Liver (tissue), 9 donors: ENCODE measurements around the gene PPP1R16B. TPM values are rescaled to one million over a fixed set of nuclear protein-coding genes. Genes with fewer than 3 reads are reported as not detected.

Experiments
- DNase-seq: peaks from one replicate; pipeline ENCODE4 v3.0.0-alpha.2; 2017; ENCODE audit warnings: low spot score
- H3K27ac ChIP-seq, 2 donors: one replicate each; pipeline ENCODE4 v1.7.0; 2013; ENCODE audit warnings: inconsistent platforms in 2 of 2, low read length in 2 of 2, control low read depth in 1 of 2, low read depth in 1 of 2, mild to moderate bottlenecking in 1 of 2
- H3K27me3 ChIP-seq, 4 donors: one replicate each; pipeline versions ENCODE4 v1.6.1 to v1.7.0; 2013; ENCODE audit warnings: low read length in 3 of 4, inconsistent platforms in 1 of 4, mild to moderate bottlenecking in 1 of 4, moderate library complexity in 1 of 4; ENCODE audit not compliant: control insufficient read depth in 4 of 4, insufficient read depth in 4 of 4
- H3K36me3 ChIP-seq, 4 donors: one replicate each; pipeline versions ENCODE4 v1.6.1 to v1.7.0; 2013; ENCODE audit warnings: low read length in 3 of 4, mild to moderate bottlenecking in 3 of 4, low read depth in 1 of 4, moderate library complexity in 1 of 4; ENCODE audit not compliant: control insufficient read depth in 4 of 4, insufficient read depth in 3 of 4
- H3K4me1 ChIP-seq, 4 donors: one replicate each; pipeline versions ENCODE4 v1.6.1 to v1.7.0; 2013; ENCODE audit warnings: low read length in 3 of 4, mild to moderate bottlenecking in 3 of 4, moderate library complexity in 1 of 4; ENCODE audit not compliant: control insufficient read depth in 4 of 4, insufficient read depth in 4 of 4
- H3K4me3 ChIP-seq, 3 donors: one replicate each; pipeline versions ENCODE4 v1.6.1 to v1.7.0; 2013; ENCODE audit warnings: low read length in 3 of 3, control low read depth in 1 of 3, low read depth in 1 of 3, mild to moderate bottlenecking in 1 of 3
- H3K9ac ChIP-seq, 2 donors: one replicate each; pipeline ENCODE4 v1.7.0; 2013; ENCODE audit warnings: low read length in 2 of 2, mild to moderate bottlenecking in 2 of 2, moderate library complexity in 2 of 2, control low read depth in 1 of 2, low read depth in 1 of 2
- H3K9me3 ChIP-seq, 4 donors: one replicate each; pipeline versions ENCODE4 v1.6.1 to v1.7.0; 2013; ENCODE audit warnings: low read length in 3 of 4; ENCODE audit not compliant: control insufficient read depth in 4 of 4
- ATF3 ChIP-seq: IDR thresholded peaks from 2 replicates; pipeline ENCODE4 v1.6.1; 2016; ENCODE audit warnings: antibody characterized with exemption
- EGR1 ChIP-seq, 2 donors: IDR thresholded peaks; 2 replicates each; pipeline ENCODE4 v1.6.1; 2016 to 2018; ENCODE audit warnings: antibody characterized with exemption in 2 of 2, low read depth in 2 of 2
- FOXA1 ChIP-seq: IDR thresholded peaks from 2 replicates; pipeline ENCODE4 v1.6.1; 2016; ENCODE audit warnings: antibody characterized with exemption
- FOXA2 ChIP-seq: IDR thresholded peaks from 2 replicates; pipeline ENCODE4 v1.6.1; 2016; ENCODE audit warnings: antibody characterized with exemption
- GABPA ChIP-seq, 2 donors: IDR thresholded peaks in 1 of 2; conservative IDR thresholded peaks in 1 of 2; 2 replicates each; pipeline ENCODE4 v1.6.1; 2016; ENCODE audit warnings: antibody characterized with exemption in 2 of 2, mild to moderate bottlenecking in 1 of 2, moderate library complexity in 1 of 2
- HNF4A ChIP-seq, 2 donors: conservative IDR thresholded peaks; 2 replicates each; pipeline ENCODE4 v1.6.1; 2016; ENCODE audit warnings: antibody characterized with exemption in 2 of 2, mild to moderate bottlenecking in 2 of 2
- HNF4G ChIP-seq: IDR thresholded peaks from 2 replicates; pipeline ENCODE4 v1.6.1; 2016; ENCODE audit warnings: antibody characterized with exemption
- JUND ChIP-seq, 2 donors: IDR thresholded peaks; 2 replicates each; pipeline ENCODE4 v1.6.1; 2016; ENCODE audit warnings: antibody characterized with exemption in 2 of 2
- MAX ChIP-seq: IDR thresholded peaks from 2 replicates; pipeline ENCODE4 v1.6.1; 2016; ENCODE audit warnings: antibody characterized with exemption
- NR2F2 ChIP-seq: IDR thresholded peaks from 2 replicates; pipeline ENCODE4 v1.6.1; 2016; ENCODE audit warnings: antibody characterized with exemption
- RAD21 ChIP-seq, 2 donors: IDR thresholded peaks; 2 replicates each; pipeline ENCODE4 v1.6.1; 2016; ENCODE audit warnings: antibody characterized with exemption in 2 of 2, mild to moderate bottlenecking in 2 of 2
- RXRA ChIP-seq, 2 donors: IDR thresholded peaks; 2 replicates each; pipeline ENCODE4 v1.6.1; 2017 to 2018; ENCODE audit warnings: antibody characterized with exemption in 2 of 2, mild to moderate bottlenecking in 1 of 2
- SP1 ChIP-seq: IDR thresholded peaks from 2 replicates; pipeline ENCODE4 v1.6.1; 2018; ENCODE audit warnings: antibody characterized with exemption, mild to moderate bottlenecking
- TAF1 ChIP-seq: conservative IDR thresholded peaks from 2 replicates; pipeline ENCODE4 v1.6.1; 2016; ENCODE audit warnings: antibody characterized with exemption, mild to moderate bottlenecking
- YY1 ChIP-seq: IDR thresholded peaks from 2 replicates; pipeline ENCODE4 v1.6.1; 2016; ENCODE audit warnings: antibody characterized with exemption, mild to moderate bottlenecking
- ZBTB33 ChIP-seq: IDR thresholded peaks from 2 replicates; pipeline ENCODE4 v1.6.1; 2016; ENCODE audit warnings: antibody characterized with exemption
- WGBS: extraction: QIAGEN DNeasy Blood & Tissue Kit; methylation state at CpG from one replicate; pipeline ENCODE4 v1.1.7; 2013; 5-methylcytosine and 5-hydroxymethylcytosine counted together
- polyA plus RNA-seq, 2 donors: library from polyadenylated mRNA; stranded (reverse) in 1 of 2; unstranded in 1 of 2; fragments of 200-250 nt in 1 of 2; fragments of >200 nt in 1 of 2; fragmentation: Nextera tagmentation in 1 of 2; extraction: Ambion mirVana in 1 of 2; gene quantifications; one replicate each; pipeline versions ENCODE4 v1.2.1 to v1.2.3, GENCODE V29; 2013 to 2015
- total RNA-seq, 2 donors: library from RNA; depleted of rRNA; stranded (reverse); fragments of >200 nt; gene quantifications; one replicate each; pipeline ENCODE4 v1.2.3, GENCODE V29; 2014
- TF ChIP-seq, protein P1 (sequence below): IDR thresholded peaks from 2 replicates; pipeline ENCODE4 v1.6.1; 2016; ENCODE audit warnings: antibody characterized with exemption, mild to moderate bottlenecking
- TF ChIP-seq, protein P2 (sequence below): fragments of 150-350 bp; IDR thresholded peaks from 2 replicates; pipeline ENCODE4 v1.5.1; 2017; ENCODE audit warnings: improper control_type of control experiment, low read depth, low read length; ENCODE audit not compliant: missing input control
- donor health status: healthy.
- donor health status: healthy.
- donor health status: healthy.
- donor health status: healthy.
- donor health status: healthy.

Gene PPP1R16B
- total and polyA plus RNA-seq, 4 donors: 0.84 to 5.7 (median 1.2) TPM

DNA sequence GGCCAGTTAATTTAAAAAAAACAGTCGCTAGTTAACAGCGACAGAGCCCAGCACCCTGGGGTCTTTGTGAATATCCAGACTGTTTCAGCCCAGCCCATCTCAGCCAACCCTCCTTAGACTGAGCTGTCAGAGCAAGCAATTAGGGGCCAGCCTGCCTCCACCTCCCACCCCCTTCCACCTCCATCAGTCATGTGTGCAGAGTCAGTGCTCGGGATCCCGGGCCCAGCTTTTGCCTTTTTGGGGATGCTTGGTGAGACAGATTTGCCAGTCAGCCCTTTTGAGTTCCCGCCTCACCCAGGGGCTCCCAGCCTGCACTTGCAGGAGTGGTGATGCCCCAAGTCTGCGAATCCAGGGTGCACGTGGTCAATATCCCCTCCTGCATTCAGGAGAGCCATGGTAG is 114.2 kb downstream of the PPP1R16B start:
- Histone ChIP-seq H3K36me3 (peaks cover 0 to 3% (median 0%) of the 10 kb centered on the region in 4 donors), H3K4me3 (no peak overlapping the region), H3K9ac (no peak overlapping the region), H3K4me1 (peaks cover 0 to 8% (median 1%) of the 10 kb centered on the region in 4 donors), H3K27me3 (no peaks in the 10 kb centered on the region), H3K27ac (no peak overlapping the region), H3K9me3 (no peaks in the 10 kb centered on the region)
- no peak for DNase-seq
- TF ChIP-seq HNF4A (conservative IDR thresholded peaks at IDR 0.05) (no peak), MAX (no peak), RAD21 (IDR thresholded peaks at IDR 0.05) (no peak), EGR1 (IDR thresholded peaks at IDR 0.05; ENCODE audit: low read depth in 2 of 2) (no peak), ZBTB33 (no peak), FOXA1 (no peak), HNF4G (no peak), GABPA (IDR thresholded peaks at IDR 0.05 in 1 of 2, conservative IDR thresholded peaks at IDR 0.05 in 1 of 2) (no peak), JUND (IDR thresholded peaks at IDR 0.05) (no peak), NR2F2 (no peak), YY1 (no peak), SP1 (no peak), TAF1 (no peak), ATF3 (no peak), FOXA2 (no peak), RXRA (IDR thresholded peaks at IDR 0.05) (no peak)
- TF ChIP-seq, protein P1, sequence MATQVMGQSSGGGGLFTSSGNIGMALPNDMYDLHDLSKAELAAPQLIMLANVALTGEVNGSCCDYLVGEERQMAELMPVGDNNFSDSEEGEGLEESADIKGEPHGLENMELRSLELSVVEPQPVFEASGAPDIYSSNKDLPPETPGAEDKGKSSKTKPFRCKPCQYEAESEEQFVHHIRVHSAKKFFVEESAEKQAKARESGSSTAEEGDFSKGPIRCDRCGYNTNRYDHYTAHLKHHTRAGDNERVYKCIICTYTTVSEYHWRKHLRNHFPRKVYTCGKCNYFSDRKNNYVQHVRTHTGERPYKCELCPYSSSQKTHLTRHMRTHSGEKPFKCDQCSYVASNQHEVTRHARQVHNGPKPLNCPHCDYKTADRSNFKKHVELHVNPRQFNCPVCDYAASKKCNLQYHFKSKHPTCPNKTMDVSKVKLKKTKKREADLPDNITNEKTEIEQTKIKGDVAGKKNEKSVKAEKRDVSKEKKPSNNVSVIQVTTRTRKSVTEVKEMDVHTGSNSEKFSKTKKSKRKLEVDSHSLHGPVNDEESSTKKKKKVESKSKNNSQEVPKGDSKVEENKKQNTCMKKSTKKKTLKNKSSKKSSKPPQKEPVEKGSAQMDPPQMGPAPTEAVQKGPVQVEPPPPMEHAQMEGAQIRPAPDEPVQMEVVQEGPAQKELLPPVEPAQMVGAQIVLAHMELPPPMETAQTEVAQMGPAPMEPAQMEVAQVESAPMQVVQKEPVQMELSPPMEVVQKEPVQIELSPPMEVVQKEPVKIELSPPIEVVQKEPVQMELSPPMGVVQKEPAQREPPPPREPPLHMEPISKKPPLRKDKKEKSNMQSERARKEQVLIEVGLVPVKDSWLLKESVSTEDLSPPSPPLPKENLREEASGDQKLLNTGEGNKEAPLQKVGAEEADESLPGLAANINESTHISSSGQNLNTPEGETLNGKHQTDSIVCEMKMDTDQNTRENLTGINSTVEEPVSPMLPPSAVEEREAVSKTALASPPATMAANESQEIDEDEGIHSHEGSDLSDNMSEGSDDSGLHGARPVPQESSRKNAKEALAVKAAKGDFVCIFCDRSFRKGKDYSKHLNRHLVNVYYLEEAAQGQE: no peak
- TF ChIP-seq, protein P2, sequence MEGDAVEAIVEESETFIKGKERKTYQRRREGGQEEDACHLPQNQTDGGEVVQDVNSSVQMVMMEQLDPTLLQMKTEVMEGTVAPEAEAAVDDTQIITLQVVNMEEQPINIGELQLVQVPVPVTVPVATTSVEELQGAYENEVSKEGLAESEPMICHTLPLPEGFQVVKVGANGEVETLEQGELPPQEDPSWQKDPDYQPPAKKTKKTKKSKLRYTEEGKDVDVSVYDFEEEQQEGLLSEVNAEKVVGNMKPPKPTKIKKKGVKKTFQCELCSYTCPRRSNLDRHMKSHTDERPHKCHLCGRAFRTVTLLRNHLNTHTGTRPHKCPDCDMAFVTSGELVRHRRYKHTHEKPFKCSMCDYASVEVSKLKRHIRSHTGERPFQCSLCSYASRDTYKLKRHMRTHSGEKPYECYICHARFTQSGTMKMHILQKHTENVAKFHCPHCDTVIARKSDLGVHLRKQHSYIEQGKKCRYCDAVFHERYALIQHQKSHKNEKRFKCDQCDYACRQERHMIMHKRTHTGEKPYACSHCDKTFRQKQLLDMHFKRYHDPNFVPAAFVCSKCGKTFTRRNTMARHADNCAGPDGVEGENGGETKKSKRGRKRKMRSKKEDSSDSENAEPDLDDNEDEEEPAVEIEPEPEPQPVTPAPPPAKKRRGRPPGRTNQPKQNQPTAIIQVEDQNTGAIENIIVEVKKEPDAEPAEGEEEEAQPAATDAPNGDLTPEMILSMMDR: no peak
- WGBS: 93% methylated on average over 7 of the region's 7 CpGs
